Keratinocyte (primary cell): ENCODE data around the gene ZNF787. TPM values are rescaled to one million over a fixed set of nuclear protein-coding genes. Genes with fewer than 3 reads are reported as not detected.

ENCODE experiments used
- DNase-seq: peaks from one replicate; pipeline ENCODE4 v3.0.0-alpha.2; 2011; ENCODE audit warnings: low read depth, missing footprints, low spot score
- FAIRE-seq: peaks from 2 replicates; lab custom pipeline; 2011; peaks lifted over from hg19 to GRCh38; lab: Jason Lieb, UNC
- H2AFZ ChIP-seq: 2 replicates; pipeline ENCODE4 v1.6.0; 2012; ENCODE audit warnings: low read length, control low read depth, inconsistent platforms; ENCODE audit not compliant: control insufficient read depth
- H3K27ac ChIP-seq: 2 replicates; pipeline ENCODE4 v1.5.1; 2011; ENCODE audit warnings: low read length; ENCODE audit not compliant: control insufficient read depth, insufficient read depth
- H3K27me3 ChIP-seq: 3 replicates; pipeline ENCODE4 v1.6.0; 2011; ENCODE audit warnings: low read length; ENCODE audit not compliant: control insufficient read depth, insufficient read depth; ENCODE audit errors: extremely low read depth
- H3K36me3 ChIP-seq, 2 experiments: 2 replicates in 1 of 2; 3 replicates in 1 of 2; pipeline ENCODE4 v1.5.1; 2011; ENCODE audit warnings: low read length in 2 of 2, mild to moderate bottlenecking in 1 of 2; ENCODE audit not compliant: control insufficient read depth in 2 of 2, insufficient read depth in 2 of 2; ENCODE audit errors: extremely low read depth in 1 of 2
- H3K4me1 ChIP-seq: 3 replicates; pipeline ENCODE4 v1.5.1; 2011; ENCODE audit warnings: low read length; ENCODE audit not compliant: control insufficient read depth, insufficient read depth; ENCODE audit errors: extremely low read depth
- H3K4me2 ChIP-seq: 3 replicates; pipeline ENCODE4 v1.6.0; 2011; ENCODE audit warnings: low read depth, low read length; ENCODE audit not compliant: control insufficient read depth, insufficient read depth; ENCODE audit errors: extremely low read depth
- H3K4me3 ChIP-seq, 3 experiments: fragments of 200-600 bp in 1 of 3; sonication (generic) in 1 of 3; 2 replicates in 2 of 3; 3 replicates in 1 of 3; pipeline ENCODE4 v1.5.1; 2011 to 2016; ENCODE audit warnings: low read length in 3 of 3, mild to moderate bottlenecking in 3 of 3, control low read depth in 2 of 3, inconsistent platforms in 1 of 3, low read depth in 1 of 3, mixed read lengths in 1 of 3, mixed run types in 1 of 3, moderate library complexity in 1 of 3; ENCODE audit not compliant: control insufficient read depth in 2 of 3, insufficient read depth in 2 of 3; ENCODE audit errors: extremely low read depth in 1 of 3
- H3K79me2 ChIP-seq: 2 replicates; pipeline ENCODE4 v1.6.0; 2012; ENCODE audit warnings: low read length; ENCODE audit not compliant: control insufficient read depth, insufficient read depth
- H3K9ac ChIP-seq: 3 replicates; pipeline ENCODE4 v1.6.0; 2011; ENCODE audit warnings: low read length; ENCODE audit not compliant: control insufficient read depth, insufficient read depth; ENCODE audit errors: extremely low read depth
- H3K9me1 ChIP-seq: 3 replicates; pipeline ENCODE4 v1.6.0; 2011; ENCODE audit warnings: low read length; ENCODE audit not compliant: control insufficient read depth, insufficient read depth; ENCODE audit errors: extremely low read depth
- H3K9me3 ChIP-seq: 2 replicates; pipeline ENCODE4 v1.5.1; 2012; ENCODE audit warnings: low read depth, low read length; ENCODE audit not compliant: control insufficient read depth
- H4K20me1 ChIP-seq: 3 replicates; pipeline ENCODE4 v1.6.0; 2011; ENCODE audit warnings: low read length; ENCODE audit not compliant: control insufficient read depth, insufficient read depth; ENCODE audit errors: extremely low read depth
- EZH2 ChIP-seq: IDR thresholded peaks from one replicate; pipeline ENCODE4 v1.6.1; 2012; ENCODE audit warnings: inconsistent platforms, mild to moderate bottlenecking, low read length, moderate library complexity
- dilution Hi-C: fragments of 300-500 bp; cut with MboI; formaldehyde crosslinking; loops from one replicate; pipeline ENCODE4 v1.7.0; 2020; ENCODE audit warnings: low sequenced_read_pairs; ENCODE audit not compliant: extremely low pct_ligation_motif_present
- polyA plus RNA-seq, 5 experiments: library from polyadenylated mRNA; depleted of rRNA in 3 of 5; stranded (reverse) in 3 of 5; stranded (forward) in 1 of 5; unstranded in 1 of 5; fragments of >200 nt; gene quantifications; 1 replicate in 1 of 5; 2 replicates in 3 of 5; 3 replicates in 1 of 5; pipeline versions ENCODE4 v1.2.1 to v1.2.3, GENCODE V29; 2011 to 2012; ENCODE audit warnings: missing spikeins in 2 of 5, low read depth in 1 of 5, low replicate concordance in 1 of 5
- TF ChIP-seq, protein P1 (sequence below), 3 experiments: IDR thresholded peaks in 1 of 3; conservative IDR thresholded peaks in 1 of 3; optimal IDR thresholded peaks in 1 of 3; 2 replicates in 2 of 3; 3 replicates in 1 of 3; pipeline versions ENCODE3 to v1.5.1; 2011; ENCODE audit warnings: low read length in 3 of 3, mild to moderate bottlenecking in 3 of 3, moderate library complexity in 2 of 3, control low read depth in 1 of 3, inconsistent platforms in 1 of 3; ENCODE audit not compliant: insufficient read depth in 2 of 3; ENCODE audit errors: extremely low read depth in 1 of 3

ZNF787 gene
- polyA plus RNA-seq, 1 donor (not counting 4 experiments of a cell fraction or from before 2014, with no cell fraction given), result 5.6 TPM

GRCh38 chr19:56092685-56093631 lies 28.1 kb downstream of the ZNF787 start:
- no peak for DNase-seq
- H3K9ac ChIP-seq, result no peak overlapping the region
- no peak overlapping the region for H3K4me2 ChIP-seq
- FAIRE-seq, result no peak
- no peak overlapping the region for H2AFZ ChIP-seq
- no peaks in the 10 kb centered on the region for H3K9me3 ChIP-seq
- H3K4me1 ChIP-seq, result peaks cover 7% of the 10 kb centered on the region
- H3K79me2 ChIP-seq, result peaks cover 50% of the 10 kb centered on the region
- no peaks in the 10 kb centered on the region for H3K27me3 ChIP-seq
- no peak for TF ChIP-seq EZH2
- TF ChIP-seq, protein P1, sequence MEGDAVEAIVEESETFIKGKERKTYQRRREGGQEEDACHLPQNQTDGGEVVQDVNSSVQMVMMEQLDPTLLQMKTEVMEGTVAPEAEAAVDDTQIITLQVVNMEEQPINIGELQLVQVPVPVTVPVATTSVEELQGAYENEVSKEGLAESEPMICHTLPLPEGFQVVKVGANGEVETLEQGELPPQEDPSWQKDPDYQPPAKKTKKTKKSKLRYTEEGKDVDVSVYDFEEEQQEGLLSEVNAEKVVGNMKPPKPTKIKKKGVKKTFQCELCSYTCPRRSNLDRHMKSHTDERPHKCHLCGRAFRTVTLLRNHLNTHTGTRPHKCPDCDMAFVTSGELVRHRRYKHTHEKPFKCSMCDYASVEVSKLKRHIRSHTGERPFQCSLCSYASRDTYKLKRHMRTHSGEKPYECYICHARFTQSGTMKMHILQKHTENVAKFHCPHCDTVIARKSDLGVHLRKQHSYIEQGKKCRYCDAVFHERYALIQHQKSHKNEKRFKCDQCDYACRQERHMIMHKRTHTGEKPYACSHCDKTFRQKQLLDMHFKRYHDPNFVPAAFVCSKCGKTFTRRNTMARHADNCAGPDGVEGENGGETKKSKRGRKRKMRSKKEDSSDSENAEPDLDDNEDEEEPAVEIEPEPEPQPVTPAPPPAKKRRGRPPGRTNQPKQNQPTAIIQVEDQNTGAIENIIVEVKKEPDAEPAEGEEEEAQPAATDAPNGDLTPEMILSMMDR (optimal IDR thresholded peaks at IDR 0.05 in 1 of 3, IDR thresholded peaks at IDR 0.05 in 1 of 3, conservative IDR thresholded peaks at IDR 0.05 in 1 of 3; ENCODE audit: extremely low read depth in 1 of 3, insufficient read depth in 2 of 3, low read length in 3 of 3), result no peak
- H3K27ac ChIP-seq, result no peak overlapping the region
- H3K9me1 ChIP-seq, result no peaks in the 10 kb centered on the region
- no peak overlapping the region for H3K4me3 ChIP-seq
- dilution Hi-C loops, result no loop called here
- H3K36me3 ChIP-seq, result peaks cover 9 to 18% of the 10 kb centered on the region in 2 experiments
- H4K20me1 ChIP-seq, result peaks cover 22% of the 10 kb centered on the region

DNA sequence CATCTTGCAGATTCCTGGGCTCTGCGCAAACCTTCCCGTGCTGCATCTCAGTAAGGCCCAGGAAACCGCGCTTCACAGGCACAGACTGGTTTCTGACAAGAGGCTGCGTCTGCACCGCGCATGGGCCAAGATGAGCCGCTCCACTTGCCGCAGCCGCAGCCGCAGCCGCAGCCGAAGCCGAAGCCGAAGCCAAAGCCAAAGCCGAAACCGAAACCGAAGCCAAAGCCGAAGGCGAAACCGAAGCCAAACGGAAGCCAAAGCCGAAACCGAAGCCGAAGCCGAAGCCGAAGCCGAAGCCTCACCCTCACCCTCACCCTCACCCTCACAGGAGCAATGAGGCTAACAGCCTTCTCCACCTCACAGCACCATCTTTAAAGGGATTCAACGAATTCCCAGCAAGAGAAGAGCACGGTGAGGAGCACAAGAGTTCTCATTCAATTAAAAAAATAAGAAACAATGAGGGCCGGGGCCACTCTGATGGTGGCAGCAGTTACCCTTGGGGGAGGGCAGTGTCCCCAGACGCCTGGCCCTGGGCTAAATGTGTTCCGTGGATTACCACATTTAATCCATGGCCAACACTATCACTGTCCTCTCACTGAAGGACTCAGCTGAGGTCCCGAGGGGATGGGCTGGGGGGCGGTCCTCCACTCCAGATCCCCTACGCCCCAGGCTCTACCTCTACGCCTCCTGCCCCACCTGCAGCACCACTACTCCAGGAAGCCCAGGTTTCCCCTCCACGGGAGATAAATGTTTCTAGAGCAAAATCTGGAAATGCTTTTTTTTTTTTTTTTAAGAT lies 29.1 kb downstream of the ZNF787 start:
- Histone ChIP-seq H3K36me3 (peaks cover 10 to 11% of the 10 kb centered on the region in 2 experiments), H3K9me3 (no peaks in the 10 kb centered on the region), H3K4me1 (peaks cover 7% of the 10 kb centered on the region), H4K20me1 (peaks cover 22% of the 10 kb centered on the region), H3K9ac (no peak overlapping the region), H3K27ac (peak overlapping the region; percentile 37), H3K4me2 (peak overlapping the region; percentile 4), H3K9me1 (no peaks in the 10 kb centered on the region), H3K27me3 (no peaks in the 10 kb centered on the region), H3K4me3 (peak overlapping the region in 2 of 3 experiments; percentile 23 to 42), H2AFZ (no peak overlapping the region), H3K79me2 (peaks cover 43% of the 10 kb centered on the region)
- dilution Hi-C loops, result no loop called here
- DNase-seq (peak; percentile 48), FAIRE-seq (no peak)
- TF ChIP-seq EZH2, result no peak
- TF ChIP-seq, protein P1 (optimal IDR thresholded peaks at IDR 0.05 in 1 of 3, IDR thresholded peaks at IDR 0.05 in 1 of 3, conservative IDR thresholded peaks at IDR 0.05 in 1 of 3; ENCODE audit: extremely low read depth in 1 of 3, insufficient read depth in 2 of 3, low read length in 3 of 3), result no peak
